Transverse colon (tissue), 4 donors: ENCODE measurements around the gene POTEC. TPM values are rescaled to one million over a fixed set of nuclear protein-coding genes. Genes with fewer than 3 reads are reported as not detected.
"Not testable (repeated sequence)": the region's sequence is repeated elsewhere in the genome, so short reads cannot be mapped to it uniquely, and the experiment has no call there.

ENCODE experiments used
- DNase-seq: peaks from one replicate; pipeline ENCODE4 v3.0.0-alpha.2; 2019
- H3K27ac ChIP-seq, 4 donors: fragments of 200-600 bp; sonication (generic); 2 replicates each; pipeline ENCODE4 v1.5.1; 2016 to 2018; ENCODE audit warnings: inconsistent platforms in 4 of 4
- H3K27me3 ChIP-seq: fragments of 200-600 bp; sonication (generic); 2 replicates; pipeline ENCODE4 v1.5.1; 2017; ENCODE audit warnings: inconsistent platforms
- H3K36me3 ChIP-seq, 4 donors: fragments of 200-600 bp; sonication (generic); 2 replicates each; pipeline ENCODE4 v1.5.1; 2017 to 2019; ENCODE audit warnings: inconsistent platforms in 4 of 4
- H3K4me1 ChIP-seq, 4 donors: fragments of 200-600 bp; sonication (generic); 2 replicates each; pipeline ENCODE4 v1.5.1; 2017 to 2020; ENCODE audit warnings: inconsistent platforms in 4 of 4
- H3K4me3 ChIP-seq, 4 donors: fragments of 200-600 bp; sonication (generic); 1 replicate in 1 of 4; 2 replicates in 3 of 4; pipeline versions ENCODE4 v1.5.1 to v1.6.1; 2017 to 2019; ENCODE audit warnings: inconsistent platforms in 4 of 4
- H3K9me3 ChIP-seq, 2 donors: fragments of 200-600 bp; sonication (generic); 2 replicates each; pipeline ENCODE4 v1.5.1; 2017 to 2019; ENCODE audit warnings: inconsistent platforms in 2 of 2
- EP300 ChIP-seq: sonication (generic); formaldehyde crosslinking; IDR thresholded peaks from one replicate; pipeline ENCODE4 v1.6.1; 2017; ENCODE audit warnings: antibody characterized with exemption, low read depth
- POLR2A ChIP-seq: fragments of 450-650 bp; IDR thresholded peaks from one replicate; pipeline ENCODE4 v1.6.1; 2016; ENCODE audit warnings: antibody characterized with exemption, mild to moderate bottlenecking, moderate library complexity
- POLR2AphosphoS5 ChIP-seq, 3 donors: sonication (generic); formaldehyde crosslinking; IDR thresholded peaks; one replicate each; pipeline ENCODE4 v1.6.1; 2016; ENCODE audit warnings: antibody characterized with exemption in 3 of 3
- WGBS, 2 donors: methylation state at CpG; one replicate each; pipeline ENCODE4 v1.1.5; 2018; ENCODE audit warnings: low coverage in 1 of 2; 5-methylcytosine and 5-hydroxymethylcytosine counted together
- in situ Hi-C, 4 donors: fragments of 200-750 bp; cut with MboI; loops; one replicate each; pipeline versions ENCODE4 v1.15.0 to v1.15.1; 2017; ENCODE audit warnings: low sequenced_read_pairs in 3 of 4, low pct_ligation_motif_present in 1 of 4, low pct_unique_long_range_greater_than_20kb in 1 of 4
- intact Hi-C: fragments of 100-400 bp; cut with DNase I; formaldehyde crosslinking; loops from one replicate; pipeline ENCODE4 v1.15.1; 2023; ENCODE audit warnings: low total_unique reads
- total RNA-seq, 4 donors: library from RNA; depleted of rRNA; stranded (reverse); fragments of >200 nt; gene quantifications; one replicate each; pipeline ENCODE4 v1.1.0, GENCODE V29; 2016
- TF ChIP-seq, protein P1 (sequence below), 5 experiments: fragments of 200-600 bp in 3 of 5; fragments of 450-650 bp in 2 of 5; sonication (generic) in 3 of 5; IDR thresholded peaks; 1 replicate in 2 of 5; 2 replicates in 3 of 5; pipeline ENCODE4 v1.5.1; 2016 to 2017; ENCODE audit warnings: antibody characterized with exemption in 5 of 5, inconsistent platforms in 3 of 5, mild to moderate bottlenecking in 2 of 5, moderate library complexity in 1 of 5

The POTEC gene
- under 1 TPM in 1 of 4 donors, not detected in 3; under 0.01 TPM for total RNA-seq

GRCh38 chr18:14543446-14543964 is at the start of gene POTEC:
Gene POTEC, minus strand, starts transcription at chr18:14543600. Its CDS starts 454 bp downstream, at chr18:14543146.
- in situ Hi-C loops, H3K27me3 ChIP-seq, DNase-seq, intact Hi-C loops, H3K9me3 ChIP-seq, H3K27ac ChIP-seq, H3K4me1 ChIP-seq, H3K4me3 ChIP-seq, H3K36me3 ChIP-seq: not testable (repeated sequence)
- WGBS, 2 donors: 94% methylated on average over 46 of the region's 46 CpGs; no CpG with 5 or more reads in 1 of the 2 donors

DNA sequence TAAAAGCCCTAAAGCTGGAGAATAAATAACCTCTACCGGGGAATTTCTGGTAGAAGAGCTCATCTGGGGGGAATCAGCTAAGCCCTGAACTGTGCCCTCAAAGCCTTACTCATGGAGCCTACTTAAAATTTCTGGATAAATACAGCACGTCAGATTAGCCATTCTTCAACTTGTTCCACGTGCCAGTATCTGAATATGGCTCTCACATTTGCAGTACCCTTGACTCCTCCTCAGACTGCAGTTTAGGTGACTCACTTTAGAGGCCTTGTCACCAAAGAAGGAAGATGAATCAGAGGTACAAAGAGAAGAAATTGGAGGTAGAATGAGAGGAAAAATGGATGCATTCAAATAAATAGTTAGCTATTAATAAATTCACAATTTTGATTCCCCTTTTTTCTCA is 34.6 kb upstream of the POTEC start:
- TF ChIP-seq EP300: no peak
- no peak for TF ChIP-seq POLR2A
- TF ChIP-seq POLR2AphosphoS5 (IDR thresholded peaks at IDR 0.05): no peak
- TF ChIP-seq, protein P1, sequence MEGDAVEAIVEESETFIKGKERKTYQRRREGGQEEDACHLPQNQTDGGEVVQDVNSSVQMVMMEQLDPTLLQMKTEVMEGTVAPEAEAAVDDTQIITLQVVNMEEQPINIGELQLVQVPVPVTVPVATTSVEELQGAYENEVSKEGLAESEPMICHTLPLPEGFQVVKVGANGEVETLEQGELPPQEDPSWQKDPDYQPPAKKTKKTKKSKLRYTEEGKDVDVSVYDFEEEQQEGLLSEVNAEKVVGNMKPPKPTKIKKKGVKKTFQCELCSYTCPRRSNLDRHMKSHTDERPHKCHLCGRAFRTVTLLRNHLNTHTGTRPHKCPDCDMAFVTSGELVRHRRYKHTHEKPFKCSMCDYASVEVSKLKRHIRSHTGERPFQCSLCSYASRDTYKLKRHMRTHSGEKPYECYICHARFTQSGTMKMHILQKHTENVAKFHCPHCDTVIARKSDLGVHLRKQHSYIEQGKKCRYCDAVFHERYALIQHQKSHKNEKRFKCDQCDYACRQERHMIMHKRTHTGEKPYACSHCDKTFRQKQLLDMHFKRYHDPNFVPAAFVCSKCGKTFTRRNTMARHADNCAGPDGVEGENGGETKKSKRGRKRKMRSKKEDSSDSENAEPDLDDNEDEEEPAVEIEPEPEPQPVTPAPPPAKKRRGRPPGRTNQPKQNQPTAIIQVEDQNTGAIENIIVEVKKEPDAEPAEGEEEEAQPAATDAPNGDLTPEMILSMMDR (IDR thresholded peaks at IDR 0.05): no peak
- Histone ChIP-seq H3K36me3 (no peaks in the 10 kb centered on the region), H3K4me1 (no peaks in the 10 kb centered on the region), H3K9me3 (no peaks in the 10 kb centered on the region), H3K27me3 (no peaks in the 10 kb centered on the region), H3K4me3 (no peak overlapping the region), H3K27ac (no peak overlapping the region)
- DNase-seq: no peak
- intact Hi-C loops (no loop called here), in situ Hi-C loops (no loop called here)
- WGBS, 2 donors: 60 to 71% methylated on average over 1 to 3 of the region's 3 CpGs

DNA sequence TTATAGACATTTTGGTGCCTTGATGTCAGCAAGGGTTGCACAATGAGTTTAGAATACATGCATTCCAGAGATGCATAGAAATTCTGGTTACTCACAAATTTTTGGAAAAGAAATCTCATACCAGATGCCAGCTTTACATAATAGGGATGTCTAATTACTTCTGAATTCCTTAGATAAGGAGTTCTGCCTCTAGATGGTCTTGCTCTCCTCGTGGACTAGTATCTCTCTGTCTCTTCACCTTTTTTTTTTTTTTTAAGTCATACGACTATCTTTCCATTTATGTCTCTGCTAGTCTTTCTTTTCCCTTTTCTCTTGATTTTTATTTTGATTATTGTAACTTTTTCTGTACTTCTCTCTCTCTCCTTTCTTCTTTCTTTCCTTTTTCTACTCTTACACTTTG is 16.1 kb upstream of the POTEC start:
- H3K4me1 ChIP-seq, intact Hi-C loops, in situ Hi-C loops, H3K4me3 ChIP-seq, DNase-seq, H3K27me3 ChIP-seq, H3K36me3 ChIP-seq, H3K9me3 ChIP-seq, H3K27ac ChIP-seq: not testable (repeated sequence)
- 13% methylated on average over 1 of the region's 2 CpGs; no CpG with 5 or more reads in 1 of the 2 donors for WGBS, 2 donors

GRCh38 chr18:14531659-14532058 is 11.7 kb downstream of the POTEC start:
- H3K9me3 ChIP-seq, H3K36me3 ChIP-seq, intact Hi-C loops, in situ Hi-C loops, DNase-seq, H3K4me3 ChIP-seq, H3K4me1 ChIP-seq, H3K27me3 ChIP-seq, H3K27ac ChIP-seq: not testable (repeated sequence)
- whole genome bisulfite sequencing, 2 donors: 75% methylated on average over 1 of the region's 1 CpG; no CpG with 5 or more reads in 1 of the 2 donors

GRCh38 chr18:14510707-14511106 is 32.7 kb downstream of the POTEC start:
- 63% methylated on average over 3 of the region's 3 CpGs; no CpG with 5 or more reads in 1 of the 2 donors for WGBS, 2 donors
- H3K4me3 ChIP-seq, DNase-seq, intact Hi-C loops, H3K36me3 ChIP-seq, in situ Hi-C loops, H3K9me3 ChIP-seq, H3K27ac ChIP-seq, H3K4me1 ChIP-seq, H3K27me3 ChIP-seq: not testable (repeated sequence)

GRCh38 chr18:14503691-14504090 is 39.7 kb downstream of the POTEC start:
- H3K27ac ChIP-seq, in situ Hi-C loops, H3K4me1 ChIP-seq, intact Hi-C loops, H3K36me3 ChIP-seq, H3K9me3 ChIP-seq, DNase-seq, H3K27me3 ChIP-seq, H3K4me3 ChIP-seq: not testable (repeated sequence)
- 94% methylated on average over 6 of the region's 8 CpGs; no CpG with 5 or more reads in 1 of the 2 donors for WGBS, 2 donors

GRCh38 chr18:14501894-14502293 is 41.5 kb downstream of the POTEC start:
- H3K9me3 ChIP-seq, in situ Hi-C loops, H3K4me3 ChIP-seq, H3K36me3 ChIP-seq, H3K27ac ChIP-seq, DNase-seq, H3K4me1 ChIP-seq, H3K27me3 ChIP-seq, intact Hi-C loops: not testable (repeated sequence)
- WGBS, 2 donors: 88% methylated on average over 1 of the region's 4 CpGs; no CpG with 5 or more reads in 1 of the 2 donors

- H3K36me3 ChIP-seq, in situ Hi-C loops, DNase-seq, H3K4me1 ChIP-seq, H3K27me3 ChIP-seq, H3K27ac ChIP-seq, H3K9me3 ChIP-seq, intact Hi-C loops, H3K4me3 ChIP-seq: not testable (repeated sequence)
- WGBS, 2 donors: 69 to 81% methylated on average over 2 to 41 of the region's 47 CpGs
Observed at GRCh38 chr18:14489256-14490014, 54.0 kb downstream of the POTEC start.

- H3K27me3 ChIP-seq, in situ Hi-C loops, DNase-seq, H3K36me3 ChIP-seq, H3K9me3 ChIP-seq, H3K4me3 ChIP-seq, H3K4me1 ChIP-seq, intact Hi-C loops, H3K27ac ChIP-seq: not testable (repeated sequence)
- 91% methylated on average over 17 of the region's 17 CpGs; no CpG with 5 or more reads in 1 of the 2 donors for WGBS, 2 donors
Observed at GRCh38 chr18:14488789-14489188, 54.6 kb downstream of the POTEC start.
